Breast epithelium (tissue), 4 donors: ENCODE measurements around the gene ETS2. TPM values are rescaled to one million over a fixed set of nuclear protein-coding genes. Genes with fewer than 3 reads are reported as not detected.

Source experiments
- DNase-seq, 2 donors: peaks; one replicate each; pipeline ENCODE4 v3.0.0-alpha.2; 2019; ENCODE audit warnings: low spot score in 2 of 2
- H3K27ac ChIP-seq, 2 donors: fragments of 200-600 bp; sonication (generic) in 1 of 2; one replicate each; pipeline ENCODE4 v1.5.1; 2016 to 2019; ENCODE audit warnings: mild to moderate bottlenecking in 1 of 2
- H3K27me3 ChIP-seq, 2 donors: fragments of 200-600 bp; sonication (generic) in 1 of 2; one replicate each; pipeline versions ENCODE4 v1.5.1 to v1.6.0; 2017 to 2019; ENCODE audit warnings: control low read depth in 1 of 2, mild to moderate bottlenecking in 1 of 2
- H3K36me3 ChIP-seq: fragments of 200-600 bp; one replicate; pipeline ENCODE4 v1.5.1; 2019
- H3K4me1 ChIP-seq, 2 donors: fragments of 200-600 bp; sonication (generic); one replicate each; pipeline ENCODE4 v1.5.1; 2016 to 2019; ENCODE audit warnings: control low read depth in 1 of 2
- H3K4me3 ChIP-seq, 3 donors: fragments of 200-600 bp; sonication (generic); 1 replicate in 2 of 3; 2 replicates in 1 of 3; pipeline ENCODE4 v1.5.1; 2016 to 2019; ENCODE audit warnings: mild to moderate bottlenecking in 3 of 3, moderate library complexity in 2 of 3
- H3K9me3 ChIP-seq, 2 donors: fragments of 200-600 bp; sonication (generic) in 1 of 2; one replicate each; pipeline ENCODE4 v1.5.1; 2016 to 2019; ENCODE audit warnings: control low read depth in 1 of 2
- CTCF ChIP-seq, 3 donors: fragments of 450-650 bp; IDR thresholded peaks; one replicate each; pipeline ENCODE4 v1.5.1; 2016 to 2017; ENCODE audit warnings: antibody characterized with exemption in 3 of 3, mild to moderate bottlenecking in 3 of 3, moderate library complexity in 3 of 3
- POLR2A ChIP-seq: fragments of 450-650 bp; IDR thresholded peaks from one replicate; pipeline ENCODE4 v1.6.1; 2016; ENCODE audit warnings: antibody characterized with exemption, mild to moderate bottlenecking, moderate library complexity
- POLR2AphosphoS5 ChIP-seq, 3 donors: sonication (generic); formaldehyde crosslinking; IDR thresholded peaks; one replicate each; pipeline ENCODE4 v1.6.1; 2017; ENCODE audit warnings: antibody characterized with exemption in 3 of 3
- intact Hi-C: fragments of 100-400 bp; cut with DNase I; formaldehyde crosslinking; loops from one replicate; pipeline ENCODE4 v1.15.1; 2023; ENCODE audit warnings: low total_unique reads
- total RNA-seq, 3 donors: library from RNA; depleted of rRNA; stranded (reverse); fragments of >200 nt; gene quantifications; one replicate each; pipeline ENCODE4 v1.1.0, GENCODE V29; 2016

ETS2 gene
- total RNA-seq, 3 donors from 2014 or later = 48.0 to 60.0 (median 57.5) TPM

GRCh38 chr21:38849776-38850175, 44.0 kb downstream of the ETS2 start:
- no peaks in the 10 kb centered on the region for H3K27me3 ChIP-seq
- H3K9me3 ChIP-seq = no peaks in the 10 kb centered on the region
- intact Hi-C loops = no loop called here
- H3K27ac ChIP-seq = no peak overlapping the region
- H3K4me3 ChIP-seq = no peak overlapping the region
- TF ChIP-seq CTCF (IDR thresholded peaks at IDR 0.05) = no peak
- no peak for TF ChIP-seq POLR2AphosphoS5 (IDR thresholded peaks at IDR 0.05)
- TF ChIP-seq POLR2A = no peak
- no peak for DNase-seq
- no peaks in the 10 kb centered on the region for H3K4me1 ChIP-seq
- no peaks in the 10 kb centered on the region for H3K36me3 ChIP-seq

GRCh38 chr21:38850277-38850951, 44.7 kb downstream of the ETS2 start:
- intact Hi-C loops = no loop called here
- Histone ChIP-seq H3K27me3 (no peaks in the 10 kb centered on the region), H3K4me3 (no peak overlapping the region), H3K36me3 (no peaks in the 10 kb centered on the region), H3K4me1 (no peaks in the 10 kb centered on the region), H3K27ac (no peak overlapping the region), H3K9me3 (no peaks in the 10 kb centered on the region)
- TF ChIP-seq POLR2AphosphoS5 (IDR thresholded peaks at IDR 0.05) = no peak
- no peak for TF ChIP-seq CTCF (IDR thresholded peaks at IDR 0.05)
- no peak for TF ChIP-seq POLR2A
- DNase-seq = no peak

GRCh38 chr21:38851101-38851500, 45.4 kb downstream of the ETS2 start:
- no peak for TF ChIP-seq POLR2A
- no peak for TF ChIP-seq POLR2AphosphoS5 (IDR thresholded peaks at IDR 0.05)
- TF ChIP-seq CTCF (IDR thresholded peaks at IDR 0.05) = no peak
- intact Hi-C loops = no loop called here
- Histone ChIP-seq H3K36me3 (no peaks in the 10 kb centered on the region), H3K4me1 (no peaks in the 10 kb centered on the region), H3K27me3 (no peaks in the 10 kb centered on the region), H3K27ac (no peak overlapping the region), H3K9me3 (no peaks in the 10 kb centered on the region), H3K4me3 (no peak overlapping the region)
- no peak for DNase-seq

- no peaks in the 10 kb centered on the region for H3K27me3 ChIP-seq
- no peaks in the 10 kb centered on the region for H3K9me3 ChIP-seq
- intact Hi-C loops = no loop called here
- TF ChIP-seq POLR2A = no peak
- TF ChIP-seq POLR2AphosphoS5 (IDR thresholded peaks at IDR 0.05) = no peak
- no peak for TF ChIP-seq CTCF (IDR thresholded peaks at IDR 0.05)
- no peaks in the 10 kb centered on the region for H3K36me3 ChIP-seq
- H3K27ac ChIP-seq = no peak overlapping the region
- no peak overlapping the region for H3K4me3 ChIP-seq
- no peaks in the 10 kb centered on the region for H3K4me1 ChIP-seq
- DNase-seq = no peak
Measured at GRCh38 chr21:38852278-38852677, 46.5 kb downstream of the ETS2 start.

- TF ChIP-seq POLR2A (no peak), POLR2AphosphoS5 (IDR thresholded peaks at IDR 0.05) (no peak), CTCF (IDR thresholded peaks at IDR 0.05) (no peak)
Measured at GRCh38 chr21:38852708-38853107, 47.0 kb downstream of the ETS2 start.

More at GRCh38 chr21:38852708-38853107, 47.0 kb downstream of the ETS2 start:
- no peaks in the 10 kb centered on the region for H3K36me3 ChIP-seq
- no peak overlapping the region for H3K4me3 ChIP-seq
- intact Hi-C loops = no loop called here
- no peaks in the 10 kb centered on the region for H3K9me3 ChIP-seq
- DNase-seq = no peak
- no peaks in the 10 kb centered on the region for H3K4me1 ChIP-seq
- no peak overlapping the region for H3K27ac ChIP-seq
- H3K27me3 ChIP-seq = no peaks in the 10 kb centered on the region
